Osteocyte (in vitro differentiated cells): ENCODE measurements around the gene CHAD. TPM values are rescaled to one million over a fixed set of nuclear protein-coding genes. Genes with fewer than 3 reads are reported as not detected.

Source experiments
- DNase-seq: peaks from one replicate; pipeline ENCODE4 v3.0.0; 2021; ENCODE audit warnings: mixed read lengths; ENCODE audit not compliant: unreplicated experiment; ENCODE audit errors: extremely low spot score
- H3K27ac Mint-ChIP-seq: one replicate; pipeline ENCODE4 v1.8.0; 2021; ENCODE audit warnings: mild to moderate bottlenecking, mixed read lengths; ENCODE audit not compliant: unreplicated experiment
- H3K27me3 Mint-ChIP-seq: one replicate; pipeline ENCODE4 v1.8.0; 2021; ENCODE audit warnings: mixed read lengths; ENCODE audit not compliant: unreplicated experiment
- H3K36me3 Mint-ChIP-seq: one replicate; pipeline ENCODE4 v1.8.0; 2021; ENCODE audit warnings: mixed read lengths; ENCODE audit not compliant: unreplicated experiment
- H3K4me1 Mint-ChIP-seq: one replicate; pipeline ENCODE4 v1.8.0; 2021; ENCODE audit warnings: mixed read lengths; ENCODE audit not compliant: unreplicated experiment
- H3K4me3 Mint-ChIP-seq: one replicate; pipeline ENCODE4 v1.8.0; 2021; ENCODE audit warnings: mild to moderate bottlenecking, moderate library complexity, mixed read lengths; ENCODE audit not compliant: unreplicated experiment
- H3K9me3 Mint-ChIP-seq: one replicate; pipeline ENCODE4 v1.8.0; 2021; ENCODE audit warnings: mixed read lengths; ENCODE audit not compliant: unreplicated experiment
- CTCF ChIP-seq: fragments of 200-600 bp; sonication (generic); IDR thresholded peaks from 2 replicates; pipeline ENCODE4 v1.5.0; 2021; ENCODE audit warnings: antibody characterized with exemption, mild to moderate bottlenecking, moderate library complexity
- total RNA-seq: library from RNA; stranded (reverse); gene quantifications from 2 replicates; pipeline ENCODE4 v1.2.1, GENCODE V29; 2021

Gene CHAD
- total RNA-seq, 1 donor from 2014 or later: not detected

GRCh38 chr17:50483266-50483665 lies 14.6 kb upstream of the CHAD start:
- DNase-seq: no peak
- Mint-ChIP-seq H3K4me3 (no peak overlapping the region), H3K27me3 (no peaks in the 10 kb centered on the region), H3K4me1 (peaks cover 14% of the 10 kb centered on the region), H3K36me3 (peaks cover 24% of the 10 kb centered on the region), H3K9me3 (no peaks in the 10 kb centered on the region), H3K27ac (no peak overlapping the region)
- no peak for TF ChIP-seq CTCF

- TF ChIP-seq CTCF: peak; percentile 89
- no peaks in the 10 kb centered on the region for H3K27me3 Mint-ChIP-seq
Observed at GRCh38 chr17:50482516-50482915, 13.8 kb upstream of the CHAD start.

GRCh38 chr17:50482110-50482509 lies 13.4 kb upstream of the CHAD start:
- Mint-ChIP-seq H3K27ac (no peak overlapping the region), H3K27me3 (no peaks in the 10 kb centered on the region), H3K9me3 (no peaks in the 10 kb centered on the region), H3K4me3 (no peak overlapping the region), H3K36me3 (peaks cover 24% of the 10 kb centered on the region), H3K4me1 (peaks cover 19% of the 10 kb centered on the region)
- no peak for TF ChIP-seq CTCF
- no peak for DNase-seq

More at GRCh38 chr17:50482516-50482915, 13.8 kb upstream of the CHAD start:
- Mint-ChIP-seq H3K9me3 (no peaks in the 10 kb centered on the region), H3K4me3 (no peak overlapping the region), H3K36me3 (peaks cover 24% of the 10 kb centered on the region), H3K4me1 (peaks cover 19% of the 10 kb centered on the region), H3K27ac (peak overlapping the region; percentile 74)
- peak; percentile 96 for DNase-seq

- peaks cover 24% of the 10 kb centered on the region for H3K36me3 Mint-ChIP-seq
- no peak for TF ChIP-seq CTCF
- no peak overlapping the region for H3K27ac Mint-ChIP-seq
Observed at GRCh38 chr17:50481648-50482047, 13.0 kb upstream of the CHAD start.

GRCh38 chr17:50480854-50481490 lies 12.3 kb upstream of the CHAD start:
- no peak for TF ChIP-seq CTCF
- Mint-ChIP-seq H3K9me3 (no peaks in the 10 kb centered on the region), H3K27me3 (no peaks in the 10 kb centered on the region), H3K36me3 (peaks cover 24% of the 10 kb centered on the region), H3K4me3 (no peak overlapping the region), H3K27ac (no peak overlapping the region), H3K4me1 (peaks cover 19% of the 10 kb centered on the region)
- no peak for DNase-seq

More at GRCh38 chr17:50481648-50482047, 13.0 kb upstream of the CHAD start:
- DNase-seq: no peak
- peaks cover 19% of the 10 kb centered on the region for H3K4me1 Mint-ChIP-seq
- H3K9me3 Mint-ChIP-seq: no peaks in the 10 kb centered on the region
- no peak overlapping the region for H3K4me3 Mint-ChIP-seq
- H3K27me3 Mint-ChIP-seq: no peaks in the 10 kb centered on the region
